Left ventricle myocardium superior (tissue), 1 donor: ENCODE results near the gene STT3A. TPM values are rescaled to one million over a fixed set of nuclear protein-coding genes. Genes with fewer than 3 reads are reported as not detected.

Source experiments
- ATAC-seq: fragments of 200-7000 bp; cut with Tn5 transposase; one replicate; pipeline ENCODE4 v1.9.1; 2020; ENCODE audit warnings: mild to moderate bottlenecking, moderate library complexity
- DNase-seq: peaks from one replicate; pipeline ENCODE4 v3.0.0-alpha.2; 2020
- intact Hi-C: fragments of 100-400 bp; cut with micrococcal nuclease; formaldehyde crosslinking; loops from one replicate; pipeline ENCODE4 v1.11.0; 2022
- total RNA-seq: library from RNA; stranded (reverse); fragmentation: NEBNext Ultra II Directional; extraction: Animal tissue kit (Norgen Biotek cat#: 25700); gene quantifications from one replicate; pipeline ENCODE4 v1.2.1, GENCODE V29; 2021
- donor health status: DM: no; HTN: yes; CAD: no; lungs with severe emphysema.

Gene STT3A
- total RNA-seq, 1 donor from 2014 or later, result 58.6 TPM

- intact Hi-C loops, result no loop called here
- ATAC-seq (no peak), DNase-seq (no peak)
Measured at GRCh38 chr11:125637840-125638239, 45.2 kb downstream of the STT3A start.

- ATAC-seq (no peak), DNase-seq (no peak)
- intact Hi-C loops, result no loop called here
Measured at GRCh38 chr11:125638315-125638714, 45.7 kb downstream of the STT3A start.

GRCh38 chr11:125645871-125646270 is 53.2 kb downstream of the STT3A start:
- no peak for ATAC-seq
- intact Hi-C loops, result no loop called here
- DNase-seq, result no peak

GRCh38 chr11:125649465-125650166 is 57.0 kb downstream of the STT3A start:
- ATAC-seq, result no peak
- DNase-seq, result no peak
- intact Hi-C loops, result no loop called here

- ATAC-seq (no peak), DNase-seq (no peak)
- intact Hi-C loops, result no loop called here
Measured at GRCh38 chr11:125662689-125663088, 70.0 kb downstream of the STT3A start.

- no peak for DNase-seq
- ATAC-seq, result no peak
- intact Hi-C loops, result no loop called here
Measured at GRCh38 chr11:125663910-125664309, 71.3 kb downstream of the STT3A start.

- DNase-seq (no peak), ATAC-seq (no peak)
- intact Hi-C loops, result no loop called here
Measured at GRCh38 chr11:125667151-125667550, 74.5 kb downstream of the STT3A start.

- ATAC-seq (no peak), DNase-seq (no peak)
- intact Hi-C loops, result no loop called here
Measured at GRCh38 chr11:125670172-125670571, 77.5 kb downstream of the STT3A start.

- DNase-seq, result no peak
Measured at GRCh38 chr11:125671561-125671960, 78.9 kb downstream of the STT3A start.

More at GRCh38 chr11:125671561-125671960, 78.9 kb downstream of the STT3A start:
- intact Hi-C loops, result no loop called here
- ATAC-seq, result no peak

Other genes with a start within 250 kb of the STT3A start
- 49.9 TPM for gene FEZ1, start 96.6 kb upstream of the STT3A start, total RNA-seq
- 63.0 TPM for gene EI24, start 23.4 kb upstream of the STT3A start, total RNA-seq
- 1.5 TPM for gene CHEK1, start 32.3 kb downstream of the STT3A start, total RNA-seq
- gene ACRV1, start 88.0 kb downstream of the STT3A start, total RNA-seq, result not detected
- not detected for gene PATE1, start 153.4 kb downstream of the STT3A start, total RNA-seq
- not detected for gene PATE2, start 186.0 kb downstream of the STT3A start, total RNA-seq
- gene PATE3, start 195.3 kb downstream of the STT3A start, total RNA-seq, result not detected
- gene PATE4, start 240.5 kb downstream of the STT3A start, total RNA-seq, result not detected